ENCODE results near the gene GPRIN2. TPM values are rescaled to one million over a fixed set of nuclear protein-coding genes. Genes with fewer than 3 reads are reported as not detected.

GPRIN2 gene
- total RNA-seq, 2 experiments from 2014 or later: not detected

GRCh38 chr10:46547541-46548497, 8.6 kb downstream of the GPRIN2 start:
- ChIA-PET CTCF (no interaction called here), POLR2A (no interaction called here)
- Histone ChIP-seq H3K27ac (ENCODE audit: low read depth in 1 of 2, low read length in 2 of 2) (no peak overlapping the region), H3K27me3 (ENCODE audit: control insufficient read depth in 1 of 2, insufficient read depth in 2 of 2, low read length in 2 of 2) (peaks cover 0 to 8% of the 10 kb centered on the region in 2 experiments), H3K4me3 (ENCODE audit: low read length) (no peak overlapping the region), H3K36me3 (ENCODE audit: insufficient read depth, low read length) (no peaks in the 10 kb centered on the region), H3K9me3 (ENCODE audit: control insufficient read depth in 1 of 2, insufficient read depth in 1 of 2, low read length in 2 of 2) (peaks cover 0 to 12% of the 10 kb centered on the region in 2 experiments), H3K4me1 (ENCODE audit: insufficient read depth, low read length) (no peaks in the 10 kb centered on the region)
- DNase-seq (peak in 4 of 14 experiments; percentile 0 to 30 (median 3)), ATAC-seq (ENCODE audit: poor library complexity) (no peak)
- H3K27me3 Mint-ChIP-seq: peaks cover 19% of the 10 kb centered on the region
- no peak overlapping the region for H3K4me3 Mint-ChIP-seq
- no peaks in the 10 kb centered on the region for H3K9me3 Mint-ChIP-seq
- no peak overlapping the region for H3K27ac Mint-ChIP-seq
- no peaks in the 10 kb centered on the region for H3K4me1 Mint-ChIP-seq (ENCODE audit: low read depth)
- no peaks in the 10 kb centered on the region for H3K36me3 Mint-ChIP-seq (ENCODE audit: low read depth)
- TF ChIP-seq CTCF (IDR thresholded peaks at IDR 0.05): no peak
- intact Hi-C loops (cut with DNase I, micrococcal nuclease): no loop called here

- ChIA-PET CTCF (no interaction called here), POLR2A (no interaction called here)
- H3K4me1 ChIP-seq (ENCODE audit: insufficient read depth, low read length): no peaks in the 10 kb centered on the region
- DNase-seq (peak in 5 of 14 experiments; percentile 0 to 30 (median 2)), ATAC-seq (ENCODE audit: poor library complexity) (no peak)
- Mint-ChIP-seq H3K36me3 (ENCODE audit: low read depth) (no peaks in the 10 kb centered on the region), H3K27ac (no peak overlapping the region), H3K9me3 (no peaks in the 10 kb centered on the region), H3K27me3 (peaks cover 29% of the 10 kb centered on the region), H3K4me3 (no peak overlapping the region), H3K4me1 (ENCODE audit: low read depth) (no peaks in the 10 kb centered on the region)
- H3K27ac ChIP-seq (ENCODE audit: low read depth in 1 of 2, low read length in 2 of 2): no peak overlapping the region
- H3K36me3 ChIP-seq (ENCODE audit: insufficient read depth, low read length): no peaks in the 10 kb centered on the region
- TF ChIP-seq CTCF (IDR thresholded peaks at IDR 0.05): no peak
- intact Hi-C loops (cut with DNase I, micrococcal nuclease): no loop called here
- peaks cover 0 to 12% of the 10 kb centered on the region in 2 experiments for H3K9me3 ChIP-seq (ENCODE audit: control insufficient read depth in 1 of 2, insufficient read depth in 1 of 2, low read length in 2 of 2)
- peaks cover 4 to 15% of the 10 kb centered on the region in 2 experiments for H3K27me3 ChIP-seq (ENCODE audit: control insufficient read depth in 1 of 2, insufficient read depth in 2 of 2, low read length in 2 of 2)
- no peak overlapping the region for H3K4me3 ChIP-seq (ENCODE audit: low read length)
These were observed 9.6 kb downstream of the GPRIN2 start for GRCh38 chr10:46546591-46547540.

GRCh38 chr10:46545861-46546590, 10.4 kb downstream of the GPRIN2 start:
- Histone ChIP-seq H3K9me3 (ENCODE audit: control insufficient read depth in 1 of 2, insufficient read depth in 1 of 2, low read length in 2 of 2) (peaks cover 0 to 12% of the 10 kb centered on the region in 2 experiments), H3K27ac (ENCODE audit: low read depth in 1 of 2, low read length in 2 of 2) (no peak overlapping the region), H3K27me3 (ENCODE audit: control insufficient read depth in 1 of 2, insufficient read depth in 2 of 2, low read length in 2 of 2) (peaks cover 5 to 20% of the 10 kb centered on the region in 2 experiments), H3K4me3 (ENCODE audit: low read length) (no peak overlapping the region), H3K36me3 (ENCODE audit: insufficient read depth, low read length) (no peaks in the 10 kb centered on the region), H3K4me1 (ENCODE audit: insufficient read depth, low read length) (no peaks in the 10 kb centered on the region)
- no peaks in the 10 kb centered on the region for H3K36me3 Mint-ChIP-seq (ENCODE audit: low read depth)
- intact Hi-C loops (cut with DNase I, micrococcal nuclease): no loop called here
- no peaks in the 10 kb centered on the region for H3K9me3 Mint-ChIP-seq
- peaks cover 30% of the 10 kb centered on the region for H3K27me3 Mint-ChIP-seq
- ChIA-PET POLR2A (no interaction called here), CTCF (no interaction called here)
- no peak for TF ChIP-seq CTCF (IDR thresholded peaks at IDR 0.05)
- H3K4me1 Mint-ChIP-seq (ENCODE audit: low read depth): no peaks in the 10 kb centered on the region
- H3K27ac Mint-ChIP-seq: no peak overlapping the region
- ATAC-seq (ENCODE audit: poor library complexity) (no peak), DNase-seq (peak in 2 of 14 experiments; percentile 1 to 28)
- no peak overlapping the region for H3K4me3 Mint-ChIP-seq
